WERI-Rb-1 (cell line): ENCODE data around the gene MAPKAPK3.

Experiments
- DNase-seq: peaks from one replicate; pipeline ENCODE4 v3.0.0-alpha.2; 2020
- H3K27ac ChIP-seq: fragments of 250-450 bp; sonication (Bioruptor Pico); 2 replicates; pipeline ENCODE4 v1.5.1; 2020; ENCODE audit warnings: mild to moderate bottlenecking, moderate library complexity
- H3K27me3 ChIP-seq: fragments of 250-450 bp; sonication (Bioruptor Pico); 2 replicates; pipeline ENCODE4 v1.5.1; 2021; ENCODE audit warnings: mild to moderate bottlenecking, low read depth, moderate library complexity; ENCODE audit not compliant: insufficient read depth, severe bottlenecking
- H3K36me3 ChIP-seq: fragments of 250-450 bp; sonication (Bioruptor Pico); 2 replicates; pipeline ENCODE4 v1.5.1; 2020; ENCODE audit warnings: mild to moderate bottlenecking, moderate library complexity
- H3K4me3 ChIP-seq: 2 replicates; pipeline ENCODE4 v1.5.1; 2011; ENCODE audit warnings: low read depth, mild to moderate bottlenecking, control low read depth, low read length
- H3K9me3 ChIP-seq: fragments of 250-450 bp; sonication (Bioruptor Pico); 2 replicates; pipeline ENCODE4 v1.5.1; 2021; ENCODE audit warnings: mild to moderate bottlenecking, moderate library complexity; ENCODE audit not compliant: severe bottlenecking
- CTCF ChIP-seq: IDR thresholded peaks from 2 replicates; pipeline ENCODE4 v1.5.1; 2011; ENCODE audit warnings: low read depth, mild to moderate bottlenecking, control low read depth, inconsistent platforms, low read length

MAPKAPK3 gene

GRCh38 chr3:50577348-50577747 is 39.6 kb upstream of the MAPKAPK3 start:
- no peaks in the 10 kb centered on the region; the same call in 1 of the 2 replicates for H3K36me3 ChIP-seq
- H3K9me3 ChIP-seq = no peaks in the 10 kb centered on the region
- TF ChIP-seq CTCF = no peak
- no peak overlapping the region for H3K4me3 ChIP-seq
- H3K27me3 ChIP-seq = no peaks in the 10 kb centered on the region
- no peak for DNase-seq
- peak overlapping the region; percentile 80 for H3K27ac ChIP-seq

- no peaks in the 10 kb centered on the region; the same call in 1 of the 2 replicates for H3K36me3 ChIP-seq
- no peak for DNase-seq
- no peak overlapping the region for H3K4me3 ChIP-seq
- TF ChIP-seq CTCF = peak; percentile 22; the same call in 1 of the 2 replicates
- no peaks in the 10 kb centered on the region for H3K27me3 ChIP-seq
- no peaks in the 10 kb centered on the region for H3K9me3 ChIP-seq
- H3K27ac ChIP-seq = no peak overlapping the region; the same call in none of the 2 replicates
These were observed 36.1 kb upstream of the MAPKAPK3 start for GRCh38 chr3:50580683-50581458.

- H3K27ac ChIP-seq = no peak overlapping the region
- DNase-seq = no peak
- H3K9me3 ChIP-seq = no peaks in the 10 kb centered on the region
- H3K27me3 ChIP-seq = no peaks in the 10 kb centered on the region
- no peak overlapping the region for H3K4me3 ChIP-seq
- no peaks in the 10 kb centered on the region; the same call in 1 of the 2 replicates for H3K36me3 ChIP-seq
- TF ChIP-seq CTCF = no peak
These were observed 35.5 kb upstream of the MAPKAPK3 start for GRCh38 chr3:50581459-50581842.

- no peak for DNase-seq
- Histone ChIP-seq H3K27me3 (no peaks in the 10 kb centered on the region), H3K36me3 (no peaks in the 10 kb centered on the region; the same call in 1 of the 2 replicates), H3K27ac (no peak overlapping the region), H3K4me3 (no peak overlapping the region), H3K9me3 (no peaks in the 10 kb centered on the region)
- TF ChIP-seq CTCF = no peak
These were observed 34.9 kb upstream of the MAPKAPK3 start for GRCh38 chr3:50582083-50582482.

- no peak for DNase-seq
- H3K4me3 ChIP-seq = no peak overlapping the region
- H3K9me3 ChIP-seq = no peaks in the 10 kb centered on the region
- TF ChIP-seq CTCF = no peak
- no peaks in the 10 kb centered on the region; the same call in 1 of the 2 replicates for H3K36me3 ChIP-seq
- H3K27ac ChIP-seq = no peak overlapping the region
- H3K27me3 ChIP-seq = no peaks in the 10 kb centered on the region
These were observed 33.1 kb upstream of the MAPKAPK3 start for GRCh38 chr3:50583897-50584296.
